IPS-18a (cell line): ENCODE data around the gene CNN1.

ENCODE experiments used
- H3K27ac ChIP-seq: one replicate; pipeline ENCODE4 v1.5.1; 2013; ENCODE audit warnings: low read length
- H3K27me3 ChIP-seq: one replicate; pipeline ENCODE4 v1.6.1; 2013; ENCODE audit warnings: mild to moderate bottlenecking, low read length; ENCODE audit not compliant: control insufficient read depth, insufficient read depth
- H3K36me3 ChIP-seq: one replicate; pipeline ENCODE4 v1.6.1; 2013; ENCODE audit warnings: low read depth, low read length; ENCODE audit not compliant: control insufficient read depth
- H3K4me1 ChIP-seq: one replicate; pipeline ENCODE4 v1.6.1; 2013; ENCODE audit warnings: low read depth, low read length; ENCODE audit not compliant: control insufficient read depth
- H3K4me3 ChIP-seq: one replicate; pipeline ENCODE4 v1.5.1; 2013; ENCODE audit warnings: low read length
- H3K9ac ChIP-seq: one replicate; pipeline ENCODE4 v1.6.1; 2013; ENCODE audit warnings: mild to moderate bottlenecking, low read length, moderate library complexity
- H3K9me3 ChIP-seq: one replicate; pipeline ENCODE4 v1.6.1; 2013; ENCODE audit warnings: low read depth, low read length; ENCODE audit not compliant: control insufficient read depth

CNN1 gene

DNA sequence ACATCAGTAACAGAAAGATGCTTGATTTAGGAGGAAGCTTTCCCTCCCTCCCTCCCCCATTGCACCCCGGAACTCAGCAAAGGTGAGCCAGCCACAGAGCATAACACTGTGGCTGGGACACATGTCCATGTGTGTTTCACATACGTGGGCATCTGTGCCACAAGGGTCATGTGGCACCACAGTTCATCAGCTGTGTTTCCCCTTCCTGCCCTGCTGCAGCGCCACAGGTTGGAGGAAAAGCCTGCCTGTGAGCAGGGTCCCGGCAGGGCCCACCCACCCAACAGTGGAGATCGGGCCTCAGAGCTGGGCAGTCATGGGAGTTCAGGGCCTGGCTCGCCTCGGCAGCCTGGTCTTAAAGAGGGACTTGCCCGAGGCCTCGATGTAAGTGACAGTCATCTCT is 36.0 kb downstream of the CNN1 start:
- no peaks in the 10 kb centered on the region for H3K9me3 ChIP-seq
- H3K4me1 ChIP-seq: no peaks in the 10 kb centered on the region
- H3K27ac ChIP-seq: no peak overlapping the region
- H3K9ac ChIP-seq: no peak overlapping the region
- no peaks in the 10 kb centered on the region for H3K36me3 ChIP-seq
- H3K27me3 ChIP-seq: no peaks in the 10 kb centered on the region
- no peak overlapping the region for H3K4me3 ChIP-seq

DNA sequence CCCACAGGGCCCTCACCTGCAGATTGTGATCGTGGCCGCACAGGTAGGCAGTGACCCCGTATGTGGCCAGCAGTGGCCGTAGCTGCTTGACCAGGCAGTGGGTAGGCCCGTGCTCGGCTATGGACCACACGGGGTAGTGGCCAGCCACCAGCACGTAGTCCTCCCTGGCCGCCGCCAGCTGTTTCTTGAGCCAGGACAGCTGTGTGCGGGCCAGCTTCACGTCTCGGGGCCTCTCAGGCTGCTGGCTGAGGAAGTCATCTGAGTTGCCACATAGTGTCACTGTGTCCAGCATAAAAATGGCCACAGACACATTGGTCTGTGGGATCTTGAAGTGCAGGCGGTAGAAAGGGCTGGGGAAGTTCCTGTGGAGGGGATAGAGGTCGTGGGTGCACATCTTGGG is 37.6 kb downstream of the CNN1 start:
- no peaks in the 10 kb centered on the region for H3K27me3 ChIP-seq

DNA sequence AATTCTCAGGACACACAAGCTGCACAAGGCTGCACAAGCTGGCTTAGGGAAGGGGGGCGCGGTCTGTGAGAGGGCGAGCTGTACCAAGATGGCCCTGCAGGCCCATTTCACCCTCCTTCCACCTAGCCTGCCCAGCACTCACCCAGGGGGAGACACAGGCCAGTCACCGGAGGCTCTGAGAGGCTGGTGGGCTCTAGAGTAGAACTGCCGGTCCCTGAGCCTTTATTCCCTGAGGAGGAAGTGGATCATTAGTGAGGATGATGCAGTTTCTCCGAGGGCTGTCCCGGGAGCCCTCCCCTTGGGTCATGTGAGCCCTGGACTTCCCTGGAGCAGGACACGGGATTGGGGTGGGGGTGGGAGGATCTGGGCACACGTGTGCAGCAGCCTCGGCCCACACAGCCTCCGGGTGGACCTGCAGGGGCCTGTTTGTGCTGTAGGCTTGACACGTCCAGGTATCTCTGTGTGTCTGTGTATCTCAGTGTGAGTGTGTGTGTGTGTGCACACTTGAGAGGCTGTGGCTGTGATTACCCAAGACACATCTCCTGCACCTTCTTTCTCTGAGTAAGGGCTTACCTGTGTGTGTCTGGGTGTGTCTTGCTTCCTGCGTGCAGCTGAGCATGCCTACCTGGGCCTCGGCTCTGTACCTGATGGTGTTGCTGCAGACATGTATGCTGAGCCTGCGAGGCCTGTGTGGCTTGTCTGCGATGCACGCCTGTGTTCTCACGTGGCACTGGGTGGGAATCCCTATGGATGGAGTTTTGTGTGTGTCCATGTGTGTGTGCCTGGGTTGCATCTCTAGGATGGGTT is 39.0 kb downstream of the CNN1 start, which contains the start of gene ACP5:
TSS of gene ACP5 (minus strand) at position 195 of the 807 bp plus-strand sequence. CDS start 328 bp downstream, outside the sequence.
- peak within 1 kb of the TSS; percentile 43 for H3K4me3 ChIP-seq
- H3K9me3 ChIP-seq: no peaks in the 10 kb centered on the region
- H3K27me3 ChIP-seq: no peaks in the 10 kb centered on the region
- H3K27ac ChIP-seq: no peak within 1 kb of the TSS
- no peaks in the 10 kb centered on the region for H3K4me1 ChIP-seq
- H3K9ac ChIP-seq: no peak within 1 kb of the TSS
- no peaks in the 10 kb centered on the region for H3K36me3 ChIP-seq

More for the DNA sequence above, 37.6 kb downstream of the CNN1 start:
- Histone ChIP-seq H3K9ac (no peak overlapping the region), H3K9me3 (no peaks in the 10 kb centered on the region), H3K36me3 (no peaks in the 10 kb centered on the region), H3K27ac (no peak overlapping the region), H3K4me1 (no peaks in the 10 kb centered on the region), H3K4me3 (no peak overlapping the region)

DNA sequence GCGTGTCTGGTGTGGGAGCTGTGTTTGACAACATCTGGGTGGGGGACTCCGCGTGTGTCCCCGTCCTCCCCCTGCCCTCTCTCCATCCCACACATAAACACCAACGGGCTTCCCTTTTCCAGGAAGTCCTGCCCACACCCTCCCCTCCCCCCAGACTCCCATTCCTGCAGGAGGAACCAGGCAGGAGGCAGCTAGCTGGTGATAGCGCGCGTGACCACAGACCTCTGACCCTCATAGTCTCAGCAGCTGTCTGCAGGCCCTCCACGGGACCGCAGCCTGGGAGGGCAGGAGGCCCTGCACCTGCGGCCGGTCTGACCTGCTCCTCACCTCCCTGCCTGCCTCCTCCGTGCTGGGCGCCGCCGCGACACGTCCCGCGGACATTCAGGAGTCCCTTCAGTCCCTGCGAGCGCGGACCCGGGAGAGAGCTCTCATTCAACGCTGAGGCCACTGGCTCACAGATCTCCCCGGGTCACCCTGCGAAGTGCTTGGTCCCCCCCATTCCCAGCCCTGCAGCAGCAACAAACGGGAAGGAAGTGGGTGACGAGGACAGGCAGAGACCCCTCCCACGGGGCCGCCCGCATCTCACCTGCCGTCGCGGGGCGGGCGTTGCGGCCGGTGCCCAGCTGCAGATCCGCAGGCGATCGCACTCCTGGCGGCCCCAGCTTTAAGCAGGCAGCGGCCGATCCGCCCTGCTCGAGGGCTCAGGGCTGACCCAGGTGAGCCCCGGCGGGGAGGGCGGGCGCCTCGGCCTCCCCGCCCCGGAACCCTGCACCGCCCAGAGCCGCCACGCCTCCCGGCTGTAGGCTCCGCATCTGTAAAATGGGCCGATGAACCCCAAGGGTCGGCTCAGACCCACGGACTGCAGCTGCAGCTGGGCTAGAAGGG is 39.8 kb downstream of the CNN1 start:
- Histone ChIP-seq H3K4me3 (peak overlapping the region; percentile 43), H3K9ac (no peak overlapping the region), H3K9me3 (no peaks in the 10 kb centered on the region), H3K4me1 (no peaks in the 10 kb centered on the region), H3K27ac (no peak overlapping the region), H3K27me3 (no peaks in the 10 kb centered on the region), H3K36me3 (no peaks in the 10 kb centered on the region)

DNA sequence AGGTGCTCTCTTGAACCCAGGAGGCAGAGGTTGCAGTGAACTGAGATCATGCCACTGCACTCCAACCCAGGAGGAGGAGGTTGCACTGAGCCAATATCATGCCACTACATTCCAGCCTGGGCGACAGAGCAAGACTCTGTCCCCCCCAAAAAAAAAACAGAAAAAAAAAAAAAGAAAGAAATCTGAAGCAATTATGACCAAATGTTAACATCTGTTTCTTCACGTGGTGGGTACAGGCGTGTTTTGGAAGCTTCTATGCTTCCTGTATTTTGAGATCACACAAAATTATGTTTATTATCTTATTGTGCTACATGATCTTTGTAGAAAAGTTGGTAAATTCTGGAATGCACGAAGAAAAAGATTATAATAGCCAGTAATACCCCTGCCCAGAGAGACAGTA is 41.5 kb downstream of the CNN1 start:
- no peak overlapping the region for H3K9ac ChIP-seq
- H3K36me3 ChIP-seq: no peaks in the 10 kb centered on the region
- H3K4me3 ChIP-seq: no peak overlapping the region
- H3K9me3 ChIP-seq: no peaks in the 10 kb centered on the region
- H3K27ac ChIP-seq: no peak overlapping the region
- H3K27me3 ChIP-seq: no peaks in the 10 kb centered on the region
- H3K4me1 ChIP-seq: no peaks in the 10 kb centered on the region

DNA sequence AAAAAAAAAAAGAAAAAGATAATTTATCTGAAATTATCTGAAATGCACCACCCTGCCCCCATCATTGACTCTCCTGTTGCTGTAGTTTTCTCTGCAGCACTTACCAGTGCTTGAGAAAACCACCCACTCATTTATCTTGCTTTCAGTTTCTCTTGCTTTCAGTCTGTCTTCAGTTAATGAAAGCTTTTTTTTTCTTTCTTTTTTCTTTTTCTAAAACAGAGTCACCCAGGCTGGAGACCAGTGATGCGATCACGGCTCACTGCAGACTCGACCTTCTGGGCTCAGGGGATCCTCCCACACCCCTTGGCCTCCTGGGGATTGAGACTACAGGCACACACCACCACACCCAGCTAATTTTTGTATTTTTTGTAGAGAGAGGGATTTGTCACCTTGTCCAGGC is 43.1 kb downstream of the CNN1 start:
- H3K36me3 ChIP-seq: no peaks in the 10 kb centered on the region
- no peaks in the 10 kb centered on the region for H3K27me3 ChIP-seq
- H3K27ac ChIP-seq: no peak overlapping the region
- H3K4me3 ChIP-seq: no peak overlapping the region
- H3K9ac ChIP-seq: no peak overlapping the region
- no peaks in the 10 kb centered on the region for H3K4me1 ChIP-seq
- H3K9me3 ChIP-seq: no peaks in the 10 kb centered on the region

DNA sequence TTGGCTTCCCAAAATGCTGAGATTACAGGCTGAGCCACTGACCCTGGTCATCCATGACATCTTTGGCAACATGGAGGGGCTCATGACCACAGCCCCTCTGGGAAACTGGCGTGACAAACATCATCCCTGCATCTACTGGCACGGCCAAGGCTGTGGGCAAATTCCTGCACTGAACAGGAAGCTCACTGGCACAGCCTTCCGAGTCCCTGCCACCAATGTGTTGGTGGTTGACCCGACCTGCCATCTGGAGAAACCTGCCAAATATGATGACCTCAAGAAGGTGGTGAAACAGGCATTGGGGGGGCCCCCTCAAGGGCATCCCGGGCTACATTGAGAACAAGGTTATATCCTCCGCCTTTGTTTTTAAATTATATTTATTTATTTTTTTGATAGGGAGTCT is 47.7 kb downstream of the CNN1 start:
- H3K9ac ChIP-seq: no peak overlapping the region
- H3K4me1 ChIP-seq: no peaks in the 10 kb centered on the region
- H3K27me3 ChIP-seq: no peaks in the 10 kb centered on the region
- no peak overlapping the region for H3K27ac ChIP-seq
- no peak overlapping the region for H3K4me3 ChIP-seq
- no peaks in the 10 kb centered on the region for H3K9me3 ChIP-seq
- H3K36me3 ChIP-seq: no peaks in the 10 kb centered on the region

DNA sequence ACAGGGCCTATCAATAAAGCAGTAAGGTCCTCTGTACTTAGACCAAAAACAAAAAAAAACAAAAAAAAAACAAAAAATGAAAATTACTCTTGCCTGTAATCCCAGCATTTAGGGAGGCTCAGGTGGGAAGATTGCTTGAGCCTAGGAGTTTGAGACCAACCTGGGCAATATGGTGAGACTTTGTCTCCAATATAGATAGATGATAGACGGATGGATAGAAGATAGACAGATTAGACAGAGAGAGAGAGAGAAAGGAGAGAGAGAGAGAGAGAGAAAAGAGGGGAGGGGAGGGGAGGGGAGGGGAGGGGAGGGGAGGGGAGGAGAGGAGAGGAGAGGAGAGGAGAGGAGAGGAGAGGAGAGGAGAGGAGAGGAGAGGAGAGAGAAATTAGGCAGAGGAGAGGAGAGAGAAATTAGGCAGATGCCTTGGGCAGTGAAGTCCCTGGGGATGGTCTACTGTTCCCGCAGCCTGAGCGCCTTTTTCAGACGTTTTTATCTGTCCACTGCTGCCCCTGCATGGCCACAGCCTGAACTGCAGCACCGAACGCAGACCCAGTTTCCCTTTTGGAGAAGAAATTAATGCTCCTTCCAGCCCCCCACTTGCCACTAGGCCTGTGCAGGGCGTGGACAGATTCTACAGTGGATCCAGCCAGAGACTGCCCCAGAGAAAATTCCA is 48.8 kb downstream of the CNN1 start:
- Histone ChIP-seq H3K36me3 (no peaks in the 10 kb centered on the region), H3K9me3 (no peaks in the 10 kb centered on the region), H3K4me1 (no peaks in the 10 kb centered on the region), H3K9ac (no peak overlapping the region), H3K4me3 (no peak overlapping the region), H3K27ac (no peak overlapping the region), H3K27me3 (no peaks in the 10 kb centered on the region)

DNA sequence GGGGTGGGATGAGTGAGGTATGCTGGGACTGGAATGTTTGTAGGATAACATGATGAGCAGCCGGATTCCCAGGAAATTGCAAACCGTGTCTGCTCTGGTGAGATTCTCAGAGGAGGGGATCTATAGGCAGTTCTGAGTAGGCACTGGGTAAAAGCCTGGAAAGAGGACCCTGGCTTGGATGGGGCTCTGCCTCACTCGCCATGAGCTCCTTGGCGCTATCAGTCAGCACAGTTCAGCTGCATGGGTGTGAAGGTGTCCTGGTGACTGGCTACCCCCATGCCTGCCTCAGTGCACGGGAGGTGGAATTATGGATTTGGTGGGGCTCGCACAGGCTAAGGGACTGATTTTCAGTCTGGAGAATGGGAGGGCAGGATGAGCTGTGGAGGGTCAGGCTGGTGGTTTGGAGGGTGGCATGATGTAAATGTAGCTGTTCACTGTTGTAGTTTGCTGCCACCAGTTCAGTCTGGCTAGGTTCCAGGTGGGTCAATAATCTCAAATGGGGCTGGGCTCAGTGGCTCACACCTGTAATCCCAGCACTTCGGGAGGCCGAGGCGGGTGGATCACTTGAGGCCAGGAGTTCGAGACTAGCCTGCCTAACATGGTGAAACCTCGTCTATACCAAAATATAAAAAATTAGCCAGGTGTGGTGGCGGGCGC is 49.5 kb downstream of the CNN1 start:
- H3K9me3 ChIP-seq: no peaks in the 10 kb centered on the region
- no peak overlapping the region for H3K4me3 ChIP-seq
- H3K9ac ChIP-seq: no peak overlapping the region
- H3K27ac ChIP-seq: no peak overlapping the region
- no peaks in the 10 kb centered on the region for H3K27me3 ChIP-seq
- no peaks in the 10 kb centered on the region for H3K4me1 ChIP-seq
- H3K36me3 ChIP-seq: no peaks in the 10 kb centered on the region

DNA sequence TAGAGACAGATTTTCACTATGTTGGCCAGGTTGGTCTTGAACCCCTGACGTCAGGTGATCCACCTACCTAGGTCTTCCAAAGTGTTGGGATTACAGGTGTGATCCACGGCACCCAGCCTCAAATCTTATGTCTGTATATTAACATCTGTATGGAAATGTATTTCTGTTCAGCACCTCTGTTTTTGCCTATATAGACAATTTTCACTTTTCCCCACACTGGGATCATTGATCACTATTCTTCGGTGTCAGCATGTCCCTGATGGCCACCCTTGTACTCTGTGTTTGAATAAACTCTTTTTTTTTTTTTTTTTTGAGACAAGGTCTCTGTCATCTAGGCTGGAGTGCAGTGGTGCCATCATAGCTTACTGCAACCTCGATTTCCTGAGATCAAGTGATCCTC is 55.4 kb downstream of the CNN1 start:
- H3K9ac ChIP-seq: no peak overlapping the region
- H3K9me3 ChIP-seq: no peaks in the 10 kb centered on the region
- no peaks in the 10 kb centered on the region for H3K36me3 ChIP-seq
- H3K27ac ChIP-seq: no peak overlapping the region
- no peaks in the 10 kb centered on the region for H3K27me3 ChIP-seq
- no peaks in the 10 kb centered on the region for H3K4me1 ChIP-seq
- H3K4me3 ChIP-seq: no peak overlapping the region

DNA sequence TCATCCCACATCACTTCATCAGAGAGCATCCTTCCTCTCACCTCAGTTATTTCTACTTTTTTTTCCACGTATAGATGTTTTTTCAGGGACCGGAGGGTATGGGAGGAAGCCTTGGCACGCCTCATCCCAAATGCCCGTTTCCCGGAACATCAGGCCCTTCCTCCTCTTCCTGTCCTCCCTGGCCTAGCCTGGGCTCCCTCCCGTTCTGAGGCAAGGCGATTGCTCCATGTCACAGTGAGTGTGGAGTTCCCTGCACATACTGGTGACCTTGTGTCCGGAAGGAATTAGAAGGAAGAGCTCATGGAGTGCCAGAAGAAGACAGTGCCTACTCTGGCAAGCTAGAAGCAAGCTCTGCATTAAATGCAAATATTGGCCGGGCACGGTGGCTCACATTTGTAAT is 57.5 kb downstream of the CNN1 start:
- Histone ChIP-seq H3K27me3 (no peaks in the 10 kb centered on the region), H3K9me3 (no peaks in the 10 kb centered on the region), H3K9ac (no peak overlapping the region), H3K27ac (no peak overlapping the region), H3K36me3 (no peaks in the 10 kb centered on the region), H3K4me3 (no peak overlapping the region), H3K4me1 (no peaks in the 10 kb centered on the region)
